PC-9 (cell line): ENCODE data around the gene NBEAL2. TPM values are rescaled to one million over a fixed set of nuclear protein-coding genes. Genes with fewer than 3 reads are reported as not detected.

Experiments
- BruUV-seq: library from RNA; stranded (reverse); fragments of 400-500 nt; replicated peaks from 2 replicates; lab custom pipeline; 2021; lab: Mats Ljungman, UMichigan
- CTCF ChIA-PET: fragments of 300-600 bp; sonication (Branson Sonifier 250); formaldehyde crosslinking; loops from one replicate; lab custom pipeline; 2022; ENCODE audit warnings: antibody characterized with exemption; lab: Charles Lee
- POLR2A ChIA-PET: fragments of 300-600 bp; sonication (Branson Sonifier 250); formaldehyde crosslinking; loops from one replicate; lab custom pipeline; 2022; ENCODE audit warnings: antibody characterized with exemption; ENCODE audit not compliant: unreplicated experiment; lab: Charles Lee
- DNase-seq, 2 experiments: peaks; one replicate each; pipeline versions ENCODE4 v3.0.0 to v3.0.0-alpha.2; 2015 to 2022; ENCODE audit warnings: mixed read lengths in 1 of 2
- H2AFZ ChIP-seq: fragments of 200-600 bp; sonication (generic); 2 replicates; pipeline ENCODE4 v1.8.1; 2017; ENCODE audit warnings: antibody characterized with exemption
- H3F3A ChIP-seq: fragments of 200-600 bp; sonication (generic); 2 replicates; pipeline ENCODE4 v1.8.1; 2017; ENCODE audit warnings: antibody characterized with exemption, mild to moderate bottlenecking, low read depth; ENCODE audit not compliant: insufficient read depth
- H3K27ac ChIP-seq: fragments of 200-600 bp; sonication (generic); 2 replicates; pipeline ENCODE4 v1.6.1; 2016; ENCODE audit warnings: mixed run types
- H3K27me3 ChIP-seq: fragments of 200-600 bp; sonication (generic); 2 replicates; pipeline ENCODE4 v1.6.1; 2016; ENCODE audit warnings: low read depth, mixed run types; ENCODE audit not compliant: insufficient read depth
- H3K36me3 ChIP-seq: fragments of 200-600 bp; sonication (generic); 2 replicates; pipeline ENCODE4 v1.6.1; 2016; ENCODE audit warnings: low read depth, mixed run types
- H3K4me1 ChIP-seq: fragments of 200-600 bp; sonication (generic); replicated peaks from 2 replicates; pipeline ENCODE4 v1.6.1; 2016; ENCODE audit warnings: mixed run types; ENCODE audit not compliant: insufficient read depth
- H3K4me2 ChIP-seq: fragments of 200-600 bp; sonication (generic); 2 replicates; pipeline ENCODE4 v1.6.1; 2017; ENCODE audit warnings: mixed run types
- H3K4me3 ChIP-seq: fragments of 200-600 bp; sonication (generic); 2 replicates; pipeline ENCODE4 v1.6.1; 2016; ENCODE audit warnings: mixed run types
- H3K79me2 ChIP-seq: fragments of 200-600 bp; sonication (generic); 2 replicates; pipeline ENCODE4 v1.6.1; 2017; ENCODE audit warnings: low read depth, mixed run types
- H3K9me2 ChIP-seq: fragments of 200-600 bp; sonication (generic); 2 replicates; pipeline ENCODE4 v1.8.1; 2017; ENCODE audit warnings: mild to moderate bottlenecking; ENCODE audit not compliant: insufficient read depth
- H3K9me3 ChIP-seq: fragments of 200-600 bp; sonication (generic); 2 replicates; pipeline ENCODE4 v1.8.1; 2016; ENCODE audit warnings: low read depth; ENCODE audit not compliant: insufficient read depth
- H4K20me1 ChIP-seq: fragments of 200-600 bp; sonication (generic); 2 replicates; pipeline ENCODE4 v1.8.1; 2017; ENCODE audit not compliant: insufficient read depth
- CTCF ChIP-seq: fragments of 200-600 bp; sonication (generic); conservative IDR thresholded peaks from 2 replicates; pipeline ENCODE4 v1.6.1; 2017; ENCODE audit warnings: mixed run types, antibody characterized with exemption, mild to moderate bottlenecking, moderate library complexity
- EZH2 ChIP-seq: fragments of 200-600 bp; sonication (generic); IDR thresholded peaks from 2 replicates; pipeline ENCODE4 v1.8.0; 2017; ENCODE audit warnings: antibody characterized with exemption, low read depth
- intact Hi-C: fragments of 100-400 bp; cut with micrococcal nuclease; formaldehyde crosslinking; loops from one replicate; pipeline ENCODE4 v1.10.0; 2022; ENCODE audit not compliant: unreplicated experiment
- total RNA-seq: library from RNA; stranded (reverse); gene quantifications from 2 replicates; pipeline ENCODE4 v1.2.3, GENCODE V29; 2021

NBEAL2 gene
- total RNA-seq, 1 experiment from 2014 or later, result 81.0 TPM

DNA sequence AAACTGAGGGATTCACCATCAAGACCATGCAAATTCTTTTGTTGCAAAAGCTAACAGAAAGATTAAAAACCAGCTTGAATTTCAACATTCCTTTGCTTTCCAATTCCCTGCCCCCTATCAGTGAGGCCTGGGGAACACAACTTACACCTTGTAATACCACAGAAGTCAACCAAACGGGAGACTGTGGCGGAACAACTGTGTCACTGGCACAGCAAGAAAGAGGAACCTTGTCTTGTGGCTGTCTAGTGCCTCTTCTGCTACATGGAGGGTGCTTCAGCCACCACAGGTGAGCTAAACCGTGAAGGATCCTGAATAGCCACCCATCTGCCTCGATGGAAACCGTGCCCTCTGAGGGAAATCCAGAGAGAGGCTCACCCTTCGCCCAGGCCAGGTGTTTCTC, 14.3 kb upstream of the NBEAL2 start:
- Histone ChIP-seq H3K9me3 (no peaks in the 10 kb centered on the region), H2AFZ (no peak overlapping the region), H3F3A (peaks cover 19% of the 10 kb centered on the region), H3K4me3 (no peak overlapping the region), H3K4me1 (peaks cover 38% of the 10 kb centered on the region), H3K27ac (no peak overlapping the region), H3K79me2 (peaks cover 82% of the 10 kb centered on the region), H3K4me2 (no peak overlapping the region), H3K9me2 (no peaks in the 10 kb centered on the region), H4K20me1 (peaks cover 65% of the 10 kb centered on the region), H3K36me3 (no peaks in the 10 kb centered on the region), H3K27me3 (no peaks in the 10 kb centered on the region)
- intact Hi-C loops, result no loop called here
- DNase-seq, result peak in 1 of 2 experiments; percentile 49
- CTCF ChIA-PET, result interaction anchor here (0.6 kb wide), 2 partner anchors 140 to 513 kb away, joined by 4 to 5 read pairs; no protein-coding TSS in a partner anchor
- TF ChIP-seq EZH2, result no peak
- TF ChIP-seq CTCF, result no peak
- POLR2A ChIA-PET, result interaction anchor here (0.7 to 1.0 kb wide), 2 partner anchors 34 to 358 kb away, joined by 3 to 4 read pairs; no protein-coding TSS in a partner anchor
- no TSS peak for BruUV-seq

DNA sequence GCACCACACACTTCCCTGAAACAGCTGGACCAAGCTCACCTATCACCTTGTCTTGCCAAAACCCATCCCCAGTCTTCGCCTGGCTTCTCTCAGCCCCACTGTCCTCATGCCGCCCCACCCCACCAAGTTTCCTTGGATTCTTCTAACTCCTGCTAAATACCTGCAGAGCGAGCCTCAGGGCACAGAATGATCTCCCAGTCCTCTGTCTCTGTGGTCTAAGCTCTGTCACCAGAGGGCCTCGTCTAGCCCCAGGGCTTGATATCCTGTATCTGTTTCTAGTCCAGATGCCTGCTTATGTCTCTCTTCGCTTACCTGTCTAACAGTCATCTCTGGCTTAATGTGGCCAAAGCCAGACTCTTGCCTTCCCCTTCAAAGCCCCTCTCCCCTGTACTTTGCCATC, 12.7 kb upstream of the NBEAL2 start:
- Histone ChIP-seq H3K4me3 (no peak overlapping the region), H3K36me3 (no peaks in the 10 kb centered on the region), H3K4me1 (peaks cover 21% of the 10 kb centered on the region), H3K27me3 (no peaks in the 10 kb centered on the region), H3K9me2 (no peaks in the 10 kb centered on the region), H3K79me2 (peaks cover 82% of the 10 kb centered on the region), H3F3A (peaks cover 8% of the 10 kb centered on the region), H3K4me2 (no peak overlapping the region), H3K27ac (no peak overlapping the region), H3K9me3 (no peaks in the 10 kb centered on the region), H2AFZ (no peak overlapping the region), H4K20me1 (peaks cover 66% of the 10 kb centered on the region)
- CTCF ChIA-PET, result interaction anchor here (1.0 kb wide), 1 partner anchor 15 kb away, joined by 3 read pairs; no protein-coding TSS in a partner anchor
- no TSS peak for BruUV-seq
- POLR2A ChIA-PET, result no interaction called here
- no peak for DNase-seq
- TF ChIP-seq EZH2 (no peak), CTCF (no peak)
- intact Hi-C loops, result no loop called here

DNA sequence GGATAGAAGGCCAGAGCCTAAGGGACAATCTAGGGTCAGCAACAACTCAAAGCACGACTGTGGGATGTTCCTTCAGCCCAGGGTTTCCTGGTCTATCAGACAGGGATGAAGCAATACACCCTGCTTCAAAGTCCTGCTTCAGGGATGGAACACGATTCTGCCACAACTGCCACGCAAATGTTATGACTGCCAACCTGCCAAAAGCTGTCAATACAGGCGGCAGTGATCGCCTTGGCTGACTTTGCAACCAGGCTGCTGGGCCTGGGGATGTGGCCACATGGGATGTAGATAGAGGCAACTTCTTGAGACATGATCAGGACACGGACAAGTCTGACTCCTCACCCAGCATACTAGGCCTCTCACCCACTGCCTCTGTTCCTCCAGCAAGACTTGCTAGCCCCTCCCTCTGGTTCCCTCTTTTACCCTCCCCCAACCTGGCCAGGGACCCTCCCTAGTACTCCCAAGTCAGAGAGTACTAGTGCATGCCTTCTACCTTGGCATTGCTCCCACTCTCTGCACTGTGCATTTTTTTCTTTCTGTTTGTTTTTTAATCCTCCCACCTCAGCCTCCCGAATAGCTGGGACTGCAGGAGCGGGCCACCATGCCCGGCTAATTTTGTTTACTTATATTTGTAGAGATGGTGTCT, 10.6 kb upstream of the NBEAL2 start:
- H3K9me2 ChIP-seq, result no peaks in the 10 kb centered on the region
- ChIA-PET CTCF (no interaction called here), POLR2A (interaction anchor here (0.6 kb wide), 1 partner anchor 8 kb away, joined by 6 read pairs; no protein-coding TSS in a partner anchor)
- no peaks in the 10 kb centered on the region for H3K27me3 ChIP-seq
- H3F3A ChIP-seq, result peaks cover 2% of the 10 kb centered on the region; the same call in 1 of the 2 replicates
- H4K20me1 ChIP-seq, result peaks cover 79% of the 10 kb centered on the region
- no peak for TF ChIP-seq EZH2
- no peak for TF ChIP-seq CTCF
- no peaks in the 10 kb centered on the region; the same call in 1 of the 2 replicates for H3K36me3 ChIP-seq
- H3K4me2 ChIP-seq, result no peak overlapping the region
- no peak for DNase-seq
- H3K9me3 ChIP-seq, result no peaks in the 10 kb centered on the region
- H3K79me2 ChIP-seq, result peaks cover 90% of the 10 kb centered on the region
- intact Hi-C loops, result no loop called here
- no peak overlapping the region for H2AFZ ChIP-seq
- no peak overlapping the region for H3K4me3 ChIP-seq
- no TSS peak for BruUV-seq
- H3K4me1 ChIP-seq, result peaks cover 12% of the 10 kb centered on the region; the same call in 1 of the 2 replicates
- H3K27ac ChIP-seq, result no peak overlapping the region
